DOHH2 (cell line): ENCODE measurements around the gene TMEM255B.

ENCODE experiments used
- H3F3A ChIP-seq: fragments of 200-600 bp; sonication (generic), shearing (Covaris generic); 2 replicates; pipeline ENCODE4 v1.6.0; 2016; ENCODE audit warnings: antibody characterized with exemption, mild to moderate bottlenecking; ENCODE audit not compliant: control insufficient read depth, insufficient read depth
- H3K27ac ChIP-seq: fragments of 200-600 bp; sonication (generic); 2 replicates; pipeline ENCODE4 v1.5.1; 2014; ENCODE audit warnings: low read depth, mild to moderate bottlenecking, low read length, moderate library complexity
- H3K27me3 ChIP-seq: fragments of 200-600 bp; sonication (generic); 2 replicates; pipeline ENCODE4 v1.6.1; 2014; ENCODE audit warnings: mild to moderate bottlenecking, low read length, mixed read lengths; ENCODE audit not compliant: control insufficient read depth
- H3K36me3 ChIP-seq: fragments of 200-600 bp; sonication (generic); 2 replicates; pipeline ENCODE4 v1.6.1; 2014; ENCODE audit warnings: mild to moderate bottlenecking, low read length, moderate library complexity, mixed read lengths; ENCODE audit not compliant: control insufficient read depth
- H3K4me1 ChIP-seq: fragments of 200-600 bp; sonication (generic); 2 replicates; pipeline ENCODE4 v1.6.1; 2014; ENCODE audit warnings: mild to moderate bottlenecking, low read length, mixed read lengths; ENCODE audit not compliant: control insufficient read depth
- H3K4me2 ChIP-seq: fragments of 200-600 bp; sonication (generic); 2 replicates; pipeline ENCODE4 v1.6.0; 2014; ENCODE audit warnings: mild to moderate bottlenecking, low read length, moderate library complexity
- H3K4me3 ChIP-seq: fragments of 200-600 bp; sonication (generic); 2 replicates; pipeline ENCODE4 v1.5.1; 2014; ENCODE audit warnings: mild to moderate bottlenecking, low read length, mixed read lengths
- H3K79me2 ChIP-seq: fragments of 200-600 bp; sonication (generic); 2 replicates; pipeline ENCODE4 v1.6.1; 2014; ENCODE audit warnings: mild to moderate bottlenecking, low read length, mixed read lengths; ENCODE audit not compliant: control insufficient read depth
- H3K9me2 ChIP-seq: fragments of 200-600 bp; sonication (generic); replicated peaks from 2 replicates; pipeline ENCODE4 v1.6.1; 2014; ENCODE audit warnings: mild to moderate bottlenecking, low read length, mixed read lengths; ENCODE audit not compliant: control insufficient read depth
- H3K9me3 ChIP-seq: fragments of 200-600 bp; sonication (generic); 2 replicates; pipeline ENCODE4 v1.6.1; 2014; ENCODE audit warnings: antibody characterized with exemption, low read length, mixed read lengths; ENCODE audit not compliant: control insufficient read depth, insufficient read depth
- H4K20me1 ChIP-seq: fragments of 200-600 bp; sonication (generic); 2 replicates; pipeline ENCODE4 v1.6.0; 2014; ENCODE audit warnings: low read depth, mild to moderate bottlenecking, antibody characterized with exemption, low read length, moderate library complexity; ENCODE audit not compliant: control insufficient read depth, insufficient read depth
- CTCF ChIP-seq: fragments of 200-600 bp; sonication (generic); IDR thresholded peaks from one replicate; pipeline ENCODE4 v1.5.1; 2014; ENCODE audit warnings: antibody characterized with exemption, mild to moderate bottlenecking, low read depth, low read length; ENCODE audit not compliant: poor library complexity, severe bottlenecking
- EZH2phosphoT487 ChIP-seq: fragments of 200-600 bp; sonication (generic); IDR thresholded peaks from 2 replicates; pipeline ENCODE4 v1.6.1; 2017; ENCODE audit warnings: borderline replicate concordance, mild to moderate bottlenecking, antibody characterized with exemption, low read length, moderate library complexity, mixed read lengths

TMEM255B gene

GRCh38 chr13:113765564-113765910 is 6.5 kb downstream of the TMEM255B start:
- Histone ChIP-seq H3K9me2 (no peaks in the 10 kb centered on the region), H3K27ac (no peak overlapping the region), H3K4me3 (no peak overlapping the region), H3K36me3 (no peaks in the 10 kb centered on the region), H3K4me2 (no peak overlapping the region), H3K27me3 (peaks cover 16% of the 10 kb centered on the region), H4K20me1 (no peaks in the 10 kb centered on the region), H3K9me3 (no peaks in the 10 kb centered on the region), H3K4me1 (no peaks in the 10 kb centered on the region), H3K79me2 (no peaks in the 10 kb centered on the region), H3F3A (no peaks in the 10 kb centered on the region)
- TF ChIP-seq EZH2phosphoT487 (no peak), CTCF (no peak)

DNA sequence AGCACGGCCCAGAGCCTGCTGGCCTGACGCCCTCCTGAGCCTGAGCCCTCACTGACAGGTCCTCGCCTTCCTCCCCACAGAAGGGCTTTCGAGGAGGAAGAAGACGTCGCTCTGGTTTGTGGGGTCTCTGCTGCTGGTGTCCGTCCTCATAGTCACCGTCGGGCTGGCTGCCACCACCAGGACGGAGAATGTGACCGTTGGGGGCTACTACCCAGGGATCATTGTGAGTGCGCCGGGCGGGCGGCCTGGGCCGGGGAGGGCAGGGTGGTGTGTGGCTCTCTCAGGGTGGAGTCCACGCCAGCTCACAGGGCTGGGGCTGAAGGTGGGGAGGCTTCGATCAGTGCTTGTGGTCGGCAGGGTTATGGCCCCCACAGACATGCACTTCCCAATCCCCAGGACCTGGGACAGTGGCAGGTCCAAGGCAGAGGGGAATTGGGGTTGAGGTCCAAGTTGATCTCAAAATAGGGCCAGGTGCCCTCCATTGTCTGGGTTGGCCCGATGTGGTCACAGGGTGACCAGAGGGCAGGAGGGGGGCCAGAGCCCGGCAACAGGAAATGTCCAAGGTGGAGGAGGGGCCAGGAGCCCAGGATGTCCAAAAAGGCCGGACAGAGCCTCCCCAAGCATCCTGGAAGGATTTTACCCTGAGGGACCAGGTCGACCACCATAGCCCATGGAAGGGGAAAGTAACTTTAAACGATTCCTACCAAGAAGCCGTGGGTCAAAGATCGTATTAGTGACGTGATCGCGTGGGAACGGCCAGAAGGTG is 7.2 kb downstream of the TMEM255B start:
- Histone ChIP-seq H3K9me2 (no peaks in the 10 kb centered on the region), H3F3A (no peaks in the 10 kb centered on the region), H3K36me3 (no peaks in the 10 kb centered on the region), H4K20me1 (no peaks in the 10 kb centered on the region), H3K27me3 (peaks cover 10% of the 10 kb centered on the region), H3K79me2 (no peaks in the 10 kb centered on the region), H3K4me2 (no peak overlapping the region), H3K4me1 (no peaks in the 10 kb centered on the region), H3K27ac (no peak overlapping the region), H3K4me3 (no peak overlapping the region), H3K9me3 (no peaks in the 10 kb centered on the region)
- TF ChIP-seq CTCF (no peak), EZH2phosphoT487 (no peak)

DNA sequence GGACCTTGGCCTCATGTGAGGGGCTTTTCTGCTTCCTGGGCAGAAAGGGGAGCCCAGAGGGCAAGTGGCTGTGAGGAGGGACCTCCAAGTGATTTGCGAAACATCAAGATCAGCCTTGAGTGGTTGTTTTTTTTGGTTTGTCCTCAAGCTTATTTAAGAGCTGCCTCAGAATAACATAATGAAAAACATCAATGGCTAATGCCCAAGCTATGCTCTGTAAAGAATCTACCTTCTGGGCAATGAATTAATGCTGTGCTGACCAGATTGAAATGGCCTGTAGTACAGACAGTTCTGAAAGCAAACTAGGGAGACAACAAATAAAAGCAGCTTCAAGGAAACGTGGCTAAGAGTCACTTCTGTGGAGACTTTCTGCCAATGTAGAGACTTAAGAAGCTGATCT is 8.3 kb downstream of the TMEM255B start:
- Histone ChIP-seq H3K4me1 (no peaks in the 10 kb centered on the region), H3K36me3 (no peaks in the 10 kb centered on the region), H3K4me2 (no peak overlapping the region), H3F3A (no peaks in the 10 kb centered on the region), H3K27me3 (0 out of 2 replicates have a peak, but pooled peaks cover 2% of the 10 kb centered on the region), H3K79me2 (no peaks in the 10 kb centered on the region), H4K20me1 (no peaks in the 10 kb centered on the region), H3K9me3 (no peaks in the 10 kb centered on the region), H3K27ac (no peak overlapping the region), H3K9me2 (no peaks in the 10 kb centered on the region), H3K4me3 (no peak overlapping the region)
- no peak for TF ChIP-seq EZH2phosphoT487
- TF ChIP-seq CTCF, result no peak
